ENCODE measurements around the gene SEPTIN10. TPM values are rescaled to one million over a fixed set of nuclear protein-coding genes. Genes with fewer than 3 reads are reported as not detected.

Gene SEPTIN10
- total RNA-seq, 1 experiment from 2014 or later: 92.5 TPM

- Mint-ChIP-seq H3K4me1 (0 out of 4 replicates have a peak, but pooled peaks cover 4 to 5% of the 10 kb centered on the region in 2 experiments), H3K36me3 (ENCODE audit: insufficient read depth in 1 of 3, low read depth in 3 of 3) (peaks cover 4 to 32% (median 27%) of the 10 kb centered on the region in 3 experiments; a peak in 6 of 7 replicates), H3K27me3 (ENCODE audit: low read depth) (no peaks in the 10 kb centered on the region), H3K4me3 (no peak overlapping the region), H3K27ac (peak overlapping the region in 1 of 3 experiments; percentile 55; a peak in 2 of 7 replicates), H3K9me3 (no peaks in the 10 kb centered on the region; a peak in 1 of 5 replicates)
- Histone ChIP-seq H3K79me2 (ENCODE audit: insufficient read depth, low read length) (peaks cover 4% of the 10 kb centered on the region; the same call in 1 of the 2 replicates), H3K23ac (ENCODE audit: insufficient read length, low read depth, low read length) (no peak overlapping the region), H3K14ac (ENCODE audit: insufficient read depth, low read length) (no peak overlapping the region), H2BK20ac (ENCODE audit: low read depth, low read length, poor library complexity, severe bottlenecking) (no peak overlapping the region), H2BK15ac (ENCODE audit: low read depth, low read length) (no peak overlapping the region), H2BK5ac (ENCODE audit: insufficient read length, low read length) (no peak overlapping the region), H3K18ac (ENCODE audit: insufficient read length, low read depth, low read length) (no peak overlapping the region), H4K8ac (replicated peaks; ENCODE audit: insufficient read length, low read depth, low read length) (no peak overlapping the region), H3K79me1 (ENCODE audit: insufficient read depth, low read depth, low read length, poor library complexity, severe bottlenecking) (peaks cover 13% of the 10 kb centered on the region), H3K4ac (ENCODE audit: low read depth, low read length) (no peak overlapping the region), H3K9ac (ENCODE audit: extremely low read depth, insufficient read length, low read length) (no peak overlapping the region), H2AK5ac (ENCODE audit: insufficient read length, low read length) (no peak overlapping the region), H3T11ph (ENCODE audit: low read length) (no peak overlapping the region), H2BK120ac (ENCODE audit: low read depth, low read length, poor library complexity, severe bottlenecking) (no peak overlapping the region), H2BK12ac (ENCODE audit: insufficient read length, low read depth, low read length) (no peak overlapping the region), H4K20me1 (ENCODE audit: control insufficient read depth, insufficient read depth, insufficient read length) (no peaks in the 10 kb centered on the region), H3K9me3 (ENCODE audit: control insufficient read depth, low read depth, low read length) (no peaks in the 10 kb centered on the region), H3K4me1 (ENCODE audit: insufficient read depth, low read length) (no peaks in the 10 kb centered on the region), H3K23me2 (ENCODE audit: insufficient read length, low read depth, low read length, poor library complexity, severe bottlenecking) (no peaks in the 10 kb centered on the region), H2AFZ (ENCODE audit: low read length) (no peak overlapping the region), H3K4me2 (ENCODE audit: insufficient read depth, insufficient read length, low read length) (no peak overlapping the region), H3K27ac (ENCODE audit: insufficient read length, low read depth, low read length) (no peak overlapping the region), H3K27me3 (ENCODE audit: insufficient read depth, low read length) (no peaks in the 10 kb centered on the region), H3K56ac (ENCODE audit: insufficient read length, low read depth, low read length) (no peak overlapping the region), H4K91ac (ENCODE audit: insufficient read length, low read depth, low read length) (no peak overlapping the region), H4K5ac (ENCODE audit: insufficient read length, low read depth, low read length) (no peak overlapping the region)
- TF ChIP-seq CTCF (conservative IDR thresholded peaks at IDR 0.05): no peak
- no peak for DNase-seq
Observed at GRCh38 chr2:109591206-109591605, 22.6 kb downstream of the SEPTIN10 start.
